ENCODE results near the gene CLASRP.

- TF ChIP-seq KDM1A (IDR thresholded peaks at IDR 0.05; ENCODE audit: borderline replicate concordance, low read length): no peak
- no peak for TF ChIP-seq TEAD4 (IDR thresholded peaks at IDR 0.05; ENCODE audit: low read depth, low read length)
- TF ChIP-seq POLR2A (IDR thresholded peaks at IDR 0.05; ENCODE audit: control extremely low read depth in 1 of 2, low read depth in 2 of 2, low read length in 2 of 2): no peak
- no peak for TF ChIP-seq MAX (IDR thresholded peaks at IDR 0.05)
- TF ChIP-seq TAF1 (IDR thresholded peaks at IDR 0.05; ENCODE audit: low read depth, low read length): no peak
- peak in 2 of 3 experiments; percentile 6 to 17; a peak in 1 of 4 replicates for TF ChIP-seq CTCF (IDR thresholded peaks at IDR 0.05; ENCODE audit: control extremely low read depth in 1 of 3, insufficient read depth in 1 of 3, low read depth in 1 of 3, low read length in 3 of 3)
- TF ChIP-seq EZH2 (IDR thresholded peaks at IDR 0.05; ENCODE audit: low read depth, low read length, severe bottlenecking): no peak
- no peak for TF ChIP-seq MAFK (IDR thresholded peaks at IDR 0.05; ENCODE audit: low read depth, low read length)
- no peak for TF ChIP-seq JUND (IDR thresholded peaks at IDR 0.05; ENCODE audit: low read length)
- no peak for TF ChIP-seq RNF2 (IDR thresholded peaks at IDR 0.05; ENCODE audit: borderline replicate concordance, low read depth, low read length, missing control alignments, poor library complexity, severe bottlenecking)
- TF ChIP-seq SP2 (IDR thresholded peaks at IDR 0.05; ENCODE audit: low read length): no peak
- TF ChIP-seq RAD21 (IDR thresholded peaks at IDR 0.05 in 1 of 2, conservative IDR thresholded peaks at IDR 0.05 in 1 of 2; ENCODE audit: low read depth in 2 of 2, low read length in 2 of 2): peak in 1 of 2 experiments; percentile 7; a peak in 1 of 4 replicates
- TF ChIP-seq POLR2AphosphoS5 (IDR thresholded peaks at IDR 0.05; ENCODE audit: low read depth, low read length): no peak
- no peak for TF ChIP-seq JUN (IDR thresholded peaks at IDR 0.05; ENCODE audit: low read depth, low read length)
Observed at GRCh38 chr19:45071969-45072790, 33.3 kb downstream of the CLASRP start.

Data from H1 (cell line).